IMR-90 (cell line): ENCODE data around the gene IRX3.

Experiments used
- BHLHE40 ChIP-seq: fragments of 150-350 bp; IDR thresholded peaks from 2 replicates; pipeline ENCODE4 v1.6.1; 2016; ENCODE audit warnings: mild to moderate bottlenecking, low read depth, low read length
- CHD1 ChIP-seq: IDR thresholded peaks from 2 replicates; pipeline ENCODE4 v1.6.1; 2012; ENCODE audit warnings: low read depth, low read length, improper control_type of control experiment
- MAZ ChIP-seq: IDR thresholded peaks from 2 replicates; pipeline ENCODE4 v1.6.1; 2012; ENCODE audit warnings: low read depth, mild to moderate bottlenecking, low read length, improper control_type of control experiment, moderate library complexity, borderline replicate concordance
- POLR2A ChIP-seq: IDR thresholded peaks from 2 replicates; pipeline ENCODE4 v1.6.1; 2012; ENCODE audit warnings: mild to moderate bottlenecking, low read depth, low read length

- TF ChIP-seq POLR2A (no peak), BHLHE40 (no peak), CHD1 (no peak), MAZ (no peak)
These were observed 39.2 kb upstream of the IRX3 start for GRCh38 chr16:54325616-54326265.
